ENCODE measurements around the gene CARD14. TPM values are rescaled to one million over a fixed set of nuclear protein-coding genes. Genes with fewer than 3 reads are reported as not detected.

The CARD14 gene
- total RNA-seq, 2 experiments from 2014 or later = not detected

- ATAC-seq (ENCODE audit: poor library complexity) (no peak), DNase-seq (no peak)
- H3K27me3 ChIP-seq (ENCODE audit: control insufficient read depth in 1 of 2, insufficient read depth in 2 of 2, low read length in 2 of 2) = no peaks in the 10 kb centered on the region
- peaks cover 3% of the 10 kb centered on the region for H3K4me1 ChIP-seq (ENCODE audit: insufficient read depth, low read length)
- H3K9me3 Mint-ChIP-seq = no peaks in the 10 kb centered on the region
- intact Hi-C loops (cut with DNase I, micrococcal nuclease) = no loop called here
- no peak overlapping the region for H3K4me3 Mint-ChIP-seq
- peaks cover 80% of the 10 kb centered on the region for H3K36me3 ChIP-seq (ENCODE audit: insufficient read depth, low read length)
- H3K36me3 Mint-ChIP-seq (ENCODE audit: low read depth) = peaks cover 64% of the 10 kb centered on the region
- peaks cover 7% of the 10 kb centered on the region for H3K4me1 Mint-ChIP-seq (ENCODE audit: low read depth)
- CTCF ChIA-PET = no interaction called here
- TF ChIP-seq CTCF (IDR thresholded peaks at IDR 0.05) = no peak
- H3K27ac ChIP-seq (ENCODE audit: low read depth in 1 of 2, low read length in 2 of 2) = no peak overlapping the region
- H3K4me3 ChIP-seq (ENCODE audit: low read length) = no peak overlapping the region
- H3K27ac Mint-ChIP-seq = no peak overlapping the region
- no peaks in the 10 kb centered on the region for H3K9me3 ChIP-seq (ENCODE audit: control insufficient read depth in 1 of 2, insufficient read depth in 1 of 2, low read length in 2 of 2)
- no peaks in the 10 kb centered on the region for H3K27me3 Mint-ChIP-seq
- POLR2A ChIA-PET = no interaction called here
These were observed 42.3 kb downstream of the CARD14 start for GRCh38 chr17:80212109-80212508.

GRCh38 chr17:80212511-80212910, 42.7 kb downstream of the CARD14 start:
- TF ChIP-seq CTCF (IDR thresholded peaks at IDR 0.05) = no peak
- DNase-seq (no peak), ATAC-seq (ENCODE audit: poor library complexity) (no peak)
- Mint-ChIP-seq H3K9me3 (no peaks in the 10 kb centered on the region), H3K27ac (no peak overlapping the region), H3K27me3 (no peaks in the 10 kb centered on the region), H3K4me3 (no peak overlapping the region), H3K4me1 (ENCODE audit: low read depth) (peaks cover 11% of the 10 kb centered on the region), H3K36me3 (ENCODE audit: low read depth) (peaks cover 68% of the 10 kb centered on the region)
- intact Hi-C loops (cut with DNase I, micrococcal nuclease) = no loop called here
- H3K4me1 ChIP-seq (ENCODE audit: insufficient read depth, low read length) = peaks cover 7% of the 10 kb centered on the region
- H3K4me3 ChIP-seq (ENCODE audit: low read length) = no peak overlapping the region
- H3K27me3 ChIP-seq (ENCODE audit: control insufficient read depth in 1 of 2, insufficient read depth in 2 of 2, low read length in 2 of 2) = no peaks in the 10 kb centered on the region
- POLR2A ChIA-PET = no interaction called here
- H3K9me3 ChIP-seq (ENCODE audit: control insufficient read depth in 1 of 2, insufficient read depth in 1 of 2, low read length in 2 of 2) = no peaks in the 10 kb centered on the region
- H3K36me3 ChIP-seq (ENCODE audit: insufficient read depth, low read length) = peaks cover 84% of the 10 kb centered on the region
- no peak overlapping the region for H3K27ac ChIP-seq (ENCODE audit: low read depth in 1 of 2, low read length in 2 of 2)
- CTCF ChIA-PET = no interaction called here

GRCh38 chr17:80212962-80213642, 43.3 kb downstream of the CARD14 start:
- ChIA-PET CTCF (no interaction called here), POLR2A (no interaction called here)
- intact Hi-C loops (cut with DNase I, micrococcal nuclease) = no loop called here
- Mint-ChIP-seq H3K27ac (no peak overlapping the region), H3K27me3 (no peaks in the 10 kb centered on the region), H3K36me3 (ENCODE audit: low read depth) (peaks cover 71% of the 10 kb centered on the region), H3K4me1 (ENCODE audit: low read depth) (peaks cover 17% of the 10 kb centered on the region), H3K4me3 (no peak overlapping the region), H3K9me3 (no peaks in the 10 kb centered on the region)
- peaks cover 13% of the 10 kb centered on the region for H3K4me1 ChIP-seq (ENCODE audit: insufficient read depth, low read length)
- H3K9me3 ChIP-seq (ENCODE audit: control insufficient read depth in 1 of 2, insufficient read depth in 1 of 2, low read length in 2 of 2) = no peaks in the 10 kb centered on the region
- H3K27ac ChIP-seq (ENCODE audit: low read depth in 1 of 2, low read length in 2 of 2) = no peak overlapping the region
- ATAC-seq (ENCODE audit: poor library complexity) (no peak), DNase-seq (peak in 2 of 14 experiments; percentile 46 to 55)
- no peaks in the 10 kb centered on the region for H3K27me3 ChIP-seq (ENCODE audit: control insufficient read depth in 1 of 2, insufficient read depth in 2 of 2, low read length in 2 of 2)
- H3K36me3 ChIP-seq (ENCODE audit: insufficient read depth, low read length) = peaks cover 86% of the 10 kb centered on the region
- no peak overlapping the region for H3K4me3 ChIP-seq (ENCODE audit: low read length)
- TF ChIP-seq CTCF (IDR thresholded peaks at IDR 0.05) = no peak
